Peyer's patch (tissue), 4 donors: Measurements from ENCODE around the gene KCNK5. TPM values are rescaled to one million over a fixed set of nuclear protein-coding genes. Genes with fewer than 3 reads are reported as not detected.

Source experiments
- DNase-seq, 3 donors: peaks; one replicate each; pipeline ENCODE4 v3.0.0-alpha.2; 2017 to 2019
- H3K27ac ChIP-seq, 4 donors: fragments of 200-600 bp; sonication (generic); one replicate each; pipeline ENCODE4 v1.5.1; 2016 to 2019
- H3K27me3 ChIP-seq, 2 donors: fragments of 200-600 bp; sonication (generic); one replicate each; pipeline ENCODE4 v1.5.1; 2019
- H3K36me3 ChIP-seq, 3 donors: fragments of 200-600 bp; sonication (generic); one replicate each; pipeline ENCODE4 v1.5.1; 2016 to 2019
- H3K4me1 ChIP-seq, 4 donors: fragments of 200-600 bp; sonication (generic); one replicate each; pipeline ENCODE4 v1.5.1; 2016 to 2019
- H3K4me3 ChIP-seq, 4 donors: fragments of 200-600 bp; sonication (generic); 1 replicate in 3 of 4; 2 replicates in 1 of 4; pipeline ENCODE4 v1.5.1; 2016 to 2019; ENCODE audit warnings: mild to moderate bottlenecking in 1 of 4
- H3K9me3 ChIP-seq, 4 donors: fragments of 200-600 bp; sonication (generic); one replicate each; pipeline ENCODE4 v1.5.1; 2016 to 2019; ENCODE audit warnings: mild to moderate bottlenecking in 1 of 4
- POLR2A ChIP-seq, 2 donors: fragments of 450-650 bp; IDR thresholded peaks; one replicate each; pipeline ENCODE4 v1.5.1; 2017; ENCODE audit warnings: antibody characterized with exemption in 2 of 2, mild to moderate bottlenecking in 2 of 2, moderate library complexity in 2 of 2
- total RNA-seq, 4 donors: library from RNA; depleted of rRNA; stranded (reverse); fragments of >200 nt; gene quantifications; one replicate each; pipeline ENCODE4 v1.1.0, GENCODE V29; 2016
- TF ChIP-seq, protein P1 (sequence below), 6 experiments: fragments of 450-650 bp in 4 of 6; fragments of 200-600 bp in 2 of 6; sonication (generic) in 1 of 6; IDR thresholded peaks; one replicate each; pipeline ENCODE4 v1.5.1; 2017 to 2019; ENCODE audit warnings: antibody characterized with exemption in 6 of 6, mild to moderate bottlenecking in 3 of 6, moderate library complexity in 1 of 6

Gene KCNK5
- total RNA-seq, 4 donors from 2014 or later = 10.7 to 150 (median 115) TPM

DNA sequence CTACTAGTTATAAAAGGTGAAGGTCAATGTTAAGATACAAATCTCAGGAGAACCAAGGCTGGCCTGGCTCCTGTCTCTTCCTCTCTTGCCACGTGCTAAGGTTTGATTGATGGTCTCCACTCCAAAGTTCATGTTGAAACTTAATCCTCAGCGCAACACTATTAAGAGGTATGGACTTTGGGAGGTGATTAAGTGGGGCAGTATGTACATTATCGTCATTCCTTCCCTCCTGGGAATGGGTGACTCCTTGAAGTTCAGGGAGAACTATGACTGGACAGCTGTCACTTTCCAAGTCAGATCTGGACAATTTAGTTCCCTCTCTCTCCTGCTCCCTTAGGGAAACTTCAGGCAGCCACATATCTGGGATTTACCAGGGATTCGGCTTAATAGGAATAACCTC, 50.5 kb downstream of the KCNK5 start:
- H3K36me3 ChIP-seq = no peaks in the 10 kb centered on the region
- peak in 1 of 3 donors; percentile 58 for DNase-seq
- H3K9me3 ChIP-seq = peaks cover 0 to 9% (median 3%) of the 10 kb centered on the region in 4 donors
- H3K4me3 ChIP-seq = no peak overlapping the region
- peak in 1 of 2 donors; percentile 66 for TF ChIP-seq POLR2A (IDR thresholded peaks at IDR 0.05)
- TF ChIP-seq, protein P1, sequence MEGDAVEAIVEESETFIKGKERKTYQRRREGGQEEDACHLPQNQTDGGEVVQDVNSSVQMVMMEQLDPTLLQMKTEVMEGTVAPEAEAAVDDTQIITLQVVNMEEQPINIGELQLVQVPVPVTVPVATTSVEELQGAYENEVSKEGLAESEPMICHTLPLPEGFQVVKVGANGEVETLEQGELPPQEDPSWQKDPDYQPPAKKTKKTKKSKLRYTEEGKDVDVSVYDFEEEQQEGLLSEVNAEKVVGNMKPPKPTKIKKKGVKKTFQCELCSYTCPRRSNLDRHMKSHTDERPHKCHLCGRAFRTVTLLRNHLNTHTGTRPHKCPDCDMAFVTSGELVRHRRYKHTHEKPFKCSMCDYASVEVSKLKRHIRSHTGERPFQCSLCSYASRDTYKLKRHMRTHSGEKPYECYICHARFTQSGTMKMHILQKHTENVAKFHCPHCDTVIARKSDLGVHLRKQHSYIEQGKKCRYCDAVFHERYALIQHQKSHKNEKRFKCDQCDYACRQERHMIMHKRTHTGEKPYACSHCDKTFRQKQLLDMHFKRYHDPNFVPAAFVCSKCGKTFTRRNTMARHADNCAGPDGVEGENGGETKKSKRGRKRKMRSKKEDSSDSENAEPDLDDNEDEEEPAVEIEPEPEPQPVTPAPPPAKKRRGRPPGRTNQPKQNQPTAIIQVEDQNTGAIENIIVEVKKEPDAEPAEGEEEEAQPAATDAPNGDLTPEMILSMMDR (IDR thresholded peaks at IDR 0.05) = no peak
- H3K27me3 ChIP-seq = no peaks in the 10 kb centered on the region
- H3K27ac ChIP-seq = peak overlapping the region in 3 of 4 donors; percentile 57 to 79 (median 79)
- H3K4me1 ChIP-seq = peaks cover 0 to 11% (median 0%) of the 10 kb centered on the region in 4 donors

DNA sequence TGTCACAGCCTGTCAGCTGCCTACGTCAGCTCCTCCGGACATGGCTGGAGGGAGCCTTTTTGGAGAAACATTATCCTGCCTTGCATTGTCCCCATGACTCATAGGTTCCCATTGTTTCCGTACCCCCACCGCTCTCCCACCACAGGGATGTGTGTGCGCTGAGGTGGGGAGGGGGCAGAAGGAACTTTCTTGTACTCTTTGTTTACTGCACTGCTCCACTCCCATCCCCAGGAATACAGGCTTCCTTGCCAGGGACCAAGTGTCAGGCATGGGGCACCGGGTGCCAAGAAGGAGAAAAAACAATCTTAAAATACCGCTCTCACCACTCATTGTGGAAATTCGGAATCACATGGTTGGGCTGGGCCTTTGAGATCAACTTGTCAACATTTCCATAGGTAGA, 51.0 kb downstream of the KCNK5 start:
- Histone ChIP-seq H3K27me3 (no peaks in the 10 kb centered on the region), H3K4me3 (no peak overlapping the region), H3K9me3 (peaks cover 0 to 9% (median 3%) of the 10 kb centered on the region in 4 donors), H3K4me1 (peaks cover 0 to 6% (median 0%) of the 10 kb centered on the region in 4 donors), H3K27ac (peak overlapping the region in 2 of 4 donors; percentile 55 to 79), H3K36me3 (no peaks in the 10 kb centered on the region)
- TF ChIP-seq, protein P1 (IDR thresholded peaks at IDR 0.05) = no peak
- TF ChIP-seq POLR2A (IDR thresholded peaks at IDR 0.05) = no peak
- peak in 1 of 3 donors; percentile 37 for DNase-seq

- no peak for TF ChIP-seq POLR2A (IDR thresholded peaks at IDR 0.05)
- TF ChIP-seq, protein P1 (IDR thresholded peaks at IDR 0.05) = no peak
- Histone ChIP-seq H3K4me1 (peaks cover 0 to 6% (median 0%) of the 10 kb centered on the region in 4 donors), H3K27ac (no peak overlapping the region), H3K27me3 (no peaks in the 10 kb centered on the region), H3K36me3 (no peaks in the 10 kb centered on the region), H3K4me3 (no peak overlapping the region), H3K9me3 (peaks cover 0 to 10% (median 3%) of the 10 kb centered on the region in 4 donors)
- DNase-seq = no peak
Observed at GRCh38 chr6:39177130-39177529, 52.1 kb downstream of the KCNK5 start.

GRCh38 chr6:39173270-39173669, 56.0 kb downstream of the KCNK5 start:
- TF ChIP-seq, protein P1 (IDR thresholded peaks at IDR 0.05) = no peak
- TF ChIP-seq POLR2A (IDR thresholded peaks at IDR 0.05) = no peak
- Histone ChIP-seq H3K27ac (no peak overlapping the region), H3K4me3 (no peak overlapping the region), H3K9me3 (peaks cover 0 to 21% (median 7%) of the 10 kb centered on the region in 4 donors), H3K36me3 (no peaks in the 10 kb centered on the region), H3K27me3 (no peaks in the 10 kb centered on the region), H3K4me1 (peaks cover 0 to 11% (median 0%) of the 10 kb centered on the region in 4 donors)
- no peak for DNase-seq

GRCh38 chr6:39172377-39172757, 56.9 kb downstream of the KCNK5 start:
- H3K4me3 ChIP-seq = no peak overlapping the region
- DNase-seq = no peak
- H3K36me3 ChIP-seq = no peaks in the 10 kb centered on the region
- H3K27ac ChIP-seq = no peak overlapping the region
- H3K4me1 ChIP-seq = peaks cover 0 to 11% (median 0%) of the 10 kb centered on the region in 4 donors
- peaks cover 0 to 17% (median 7%) of the 10 kb centered on the region in 4 donors for H3K9me3 ChIP-seq
- TF ChIP-seq, protein P1 (IDR thresholded peaks at IDR 0.05) = no peak
- TF ChIP-seq POLR2A (IDR thresholded peaks at IDR 0.05) = no peak
- no peaks in the 10 kb centered on the region for H3K27me3 ChIP-seq
